ENCODE results near the gene CEMIP2.

CEMIP2 gene

GRCh38 chr9:71744754-71745521, 23.4 kb downstream of the CEMIP2 start:
- no peak for DNase-seq

DNA sequence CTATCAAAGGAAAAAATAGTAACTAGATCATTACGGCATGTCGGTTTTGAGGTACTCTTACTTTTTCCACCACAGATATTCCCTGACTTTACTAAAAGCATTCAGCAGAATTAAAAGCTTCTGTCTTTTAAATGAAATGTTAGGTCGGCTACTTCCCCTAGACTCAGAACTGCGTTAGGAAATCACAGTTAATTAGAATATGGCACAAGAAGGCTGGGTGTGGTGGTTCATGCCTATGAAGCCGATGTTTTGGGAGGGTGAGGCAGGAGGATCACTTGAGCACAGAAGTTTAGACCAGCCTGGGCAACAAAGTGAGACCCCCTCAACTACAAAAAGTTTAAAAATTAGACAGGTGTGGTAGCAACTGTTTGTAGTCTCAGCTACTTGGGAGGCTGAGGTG, 24.4 kb downstream of the CEMIP2 start:
- DNase-seq = no peak

GRCh38 chr9:71743217-71743705, 25.1 kb downstream of the CEMIP2 start:
- no peak for DNase-seq

DNA sequence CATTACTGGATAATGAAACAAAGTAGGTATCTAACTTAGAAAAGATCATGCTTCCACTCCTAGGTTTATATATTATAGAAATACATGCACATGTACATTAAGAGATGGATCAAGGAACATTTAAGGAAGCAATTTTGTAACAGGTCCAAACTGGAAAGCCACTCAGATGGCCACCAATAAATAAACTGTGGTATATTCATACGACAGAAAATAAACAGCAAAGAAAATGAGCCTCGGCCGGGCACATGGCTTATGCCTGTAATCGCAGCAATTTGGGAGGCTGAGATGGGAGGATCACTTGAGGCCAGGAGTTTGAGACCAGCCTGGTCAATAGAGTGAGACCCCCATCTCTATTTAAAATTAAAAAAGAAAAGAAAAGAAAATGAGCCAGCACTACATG, 25.6 kb downstream of the CEMIP2 start:
- DNase-seq = no peak

DNA sequence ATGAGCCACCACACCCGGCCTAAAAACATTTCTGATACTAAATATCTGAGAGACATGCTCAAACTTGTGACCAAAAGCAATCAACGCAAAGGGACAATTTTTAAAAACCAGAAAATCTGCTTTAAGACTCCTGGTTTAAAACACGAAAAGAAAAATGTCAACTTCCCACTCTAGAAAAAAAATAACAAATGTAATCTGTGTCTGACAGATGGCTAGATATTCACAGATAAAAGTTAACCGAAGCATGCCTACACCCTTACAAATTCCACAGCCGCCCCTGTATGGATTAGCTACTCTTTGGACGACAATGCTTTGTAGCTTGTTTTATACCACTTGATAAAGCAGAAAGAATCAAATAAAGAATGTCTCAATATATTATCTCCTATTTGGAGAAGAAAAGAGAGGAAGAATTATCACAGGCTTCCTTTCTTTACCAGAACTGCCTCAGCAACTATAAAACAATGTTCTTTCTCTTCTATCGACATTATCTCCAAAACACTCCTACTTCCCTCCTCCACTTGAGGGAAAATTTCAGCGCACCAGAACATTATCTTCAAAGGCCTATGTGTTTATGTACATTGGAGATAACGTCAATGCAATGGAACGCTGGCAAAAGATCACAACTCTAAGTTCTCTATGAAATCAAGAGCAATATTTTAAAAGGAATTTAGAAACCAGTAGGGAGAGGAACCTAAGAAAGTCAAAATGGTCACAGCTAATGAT, 26.2 kb downstream of the CEMIP2 start:
- DNase-seq = no peak

DNA sequence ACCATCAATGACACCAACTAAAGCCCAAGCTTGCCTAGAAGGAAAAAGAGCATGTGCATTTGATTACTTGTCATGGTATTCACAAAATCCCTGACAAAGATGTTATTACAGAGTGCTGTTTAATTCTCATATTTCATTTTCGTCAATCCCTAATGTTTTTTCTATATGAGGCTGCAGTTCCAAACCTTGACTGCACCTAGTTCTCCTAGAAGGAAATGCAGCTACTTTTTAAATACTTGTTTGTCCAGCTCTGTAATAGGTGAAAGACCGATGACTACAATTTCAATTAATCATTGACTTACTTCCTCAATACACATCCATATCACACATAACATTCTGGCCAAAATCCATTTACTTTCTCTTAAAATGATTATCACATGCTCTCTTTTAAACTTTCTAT, 28.1 kb downstream of the CEMIP2 start:
- no peak for DNase-seq

- DNase-seq = no peak
These were observed 30.9 kb downstream of the CEMIP2 start for GRCh38 chr9:71737455-71737854.

DNA sequence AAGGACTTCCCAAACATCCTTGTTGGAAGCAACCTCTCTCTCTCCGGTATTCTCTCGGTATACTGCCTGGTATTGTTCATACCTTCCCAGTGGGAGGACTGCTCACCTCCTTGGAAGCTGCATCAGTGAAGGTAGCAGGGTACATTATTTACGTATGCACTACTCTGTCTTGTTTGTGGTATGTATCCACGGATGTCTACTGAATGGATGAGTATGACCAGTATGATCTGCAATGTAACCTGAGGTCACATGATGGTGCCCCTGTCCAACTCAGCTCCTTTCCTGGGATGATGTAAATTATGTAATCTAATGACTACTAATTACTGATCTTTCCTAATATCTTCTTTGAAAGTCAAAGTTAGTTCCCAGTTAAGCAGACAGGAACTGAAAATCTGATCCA, 32.1 kb downstream of the CEMIP2 start:
- no peak for DNase-seq

DNA sequence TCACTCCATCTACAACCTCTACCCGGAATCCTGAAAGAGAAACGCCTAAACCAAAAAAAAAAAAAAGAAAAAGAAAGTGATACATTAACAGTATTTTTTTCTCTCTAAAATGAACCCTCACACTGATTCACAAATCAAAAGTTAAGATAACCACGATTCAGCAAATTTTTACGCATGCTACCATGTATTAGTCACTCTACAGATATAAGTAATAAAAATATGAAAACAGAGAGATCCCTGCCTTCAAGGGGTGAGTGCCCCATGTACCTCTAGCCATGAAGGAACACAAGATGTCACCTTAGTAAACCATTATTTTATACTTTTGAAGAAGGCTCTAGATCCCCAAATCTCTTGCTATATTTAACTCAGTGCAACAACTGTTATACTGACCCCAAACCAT, 33.4 kb downstream of the CEMIP2 start:
- no peak for DNase-seq

DNA sequence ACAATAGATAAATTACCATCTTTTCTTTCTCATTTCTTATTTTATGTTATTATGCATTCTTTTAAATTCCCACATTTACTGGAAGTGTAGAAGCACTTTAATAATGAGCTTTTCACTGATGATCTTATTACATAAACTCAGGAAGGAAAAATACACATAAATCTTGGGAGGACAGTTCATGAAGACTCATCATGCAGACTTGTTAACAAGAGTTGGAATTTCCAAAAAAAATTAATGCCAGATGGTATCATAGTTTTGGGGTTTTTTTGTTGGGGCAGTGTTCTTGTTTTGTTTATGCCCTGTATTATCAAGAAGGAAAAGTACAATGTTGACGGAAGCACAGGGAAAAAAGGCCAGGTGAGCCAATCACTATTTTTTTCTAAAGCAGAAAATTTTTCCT, 35.1 kb downstream of the CEMIP2 start:
- DNase-seq = no peak

DNA sequence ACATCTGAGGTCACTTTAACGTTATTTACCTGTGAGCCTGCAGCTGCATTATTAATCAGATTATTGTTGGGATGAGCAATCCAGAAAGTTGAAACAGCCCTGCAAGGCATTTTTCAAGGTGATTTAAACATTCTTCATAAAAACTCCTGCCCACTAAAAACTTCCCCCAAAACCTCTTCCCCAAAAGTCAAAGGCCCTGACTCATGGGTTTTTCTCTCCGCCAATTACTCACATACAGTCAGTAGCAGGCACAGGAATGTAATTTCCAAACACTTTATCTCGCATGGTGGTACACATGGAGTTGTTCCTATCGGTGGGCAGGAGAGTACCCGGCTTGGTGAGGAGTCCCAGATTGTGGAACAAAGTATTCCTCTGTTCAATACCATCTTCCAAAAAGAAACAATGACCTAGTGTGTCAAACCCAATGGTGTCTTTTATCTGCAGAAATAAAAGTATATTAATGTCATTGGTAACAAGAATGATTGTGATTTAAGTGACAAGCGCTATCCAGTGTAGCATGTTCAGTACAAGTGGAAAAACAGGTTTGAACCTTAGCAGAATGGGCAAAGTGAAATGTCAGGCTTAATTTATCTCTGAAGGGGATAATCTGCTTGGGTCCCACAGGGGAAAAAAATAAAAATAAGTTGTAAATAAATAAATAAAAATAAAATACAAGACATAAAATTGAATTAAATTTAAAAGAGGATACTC, 38.3 kb downstream of the CEMIP2 start:
- DNase-seq = no peak

- no peak for DNase-seq
These were observed 41.6 kb downstream of the CEMIP2 start for GRCh38 chr9:71726723-71727122.

DNA sequence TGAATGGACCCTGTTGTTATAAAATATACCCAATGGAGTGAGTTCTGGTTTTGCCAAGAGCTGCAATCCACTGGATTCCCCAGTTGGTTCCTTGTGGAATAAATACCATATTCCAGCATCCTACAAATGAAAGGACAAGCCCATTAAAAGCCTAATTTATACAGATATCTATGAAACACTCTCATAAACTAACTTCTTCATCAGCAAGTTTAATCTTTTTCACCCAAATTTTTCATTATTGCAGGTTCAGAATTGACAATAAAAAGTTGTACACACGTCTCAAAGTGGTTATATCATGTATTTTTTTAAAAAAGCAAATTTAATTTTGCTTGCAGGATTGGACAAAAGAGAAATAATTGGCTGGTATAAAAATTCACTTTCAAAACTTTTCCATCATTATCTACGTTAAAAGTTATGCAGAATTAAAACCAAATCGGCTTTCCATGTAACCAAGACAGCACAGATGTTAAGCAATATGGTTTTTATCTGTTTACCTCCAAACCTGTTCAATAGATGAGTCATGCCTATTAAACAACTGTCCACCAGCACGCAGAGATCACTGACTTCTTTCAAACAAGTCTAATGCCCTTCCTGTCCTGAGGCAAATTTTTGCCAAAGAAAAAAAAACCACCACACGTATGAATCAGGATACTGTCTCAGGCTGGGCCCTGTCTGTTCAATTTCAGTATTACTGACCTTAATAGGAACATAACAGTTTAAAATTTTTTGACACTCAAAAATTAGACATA, 42.5 kb downstream of the CEMIP2 start:
- DNase-seq = no peak

DNA sequence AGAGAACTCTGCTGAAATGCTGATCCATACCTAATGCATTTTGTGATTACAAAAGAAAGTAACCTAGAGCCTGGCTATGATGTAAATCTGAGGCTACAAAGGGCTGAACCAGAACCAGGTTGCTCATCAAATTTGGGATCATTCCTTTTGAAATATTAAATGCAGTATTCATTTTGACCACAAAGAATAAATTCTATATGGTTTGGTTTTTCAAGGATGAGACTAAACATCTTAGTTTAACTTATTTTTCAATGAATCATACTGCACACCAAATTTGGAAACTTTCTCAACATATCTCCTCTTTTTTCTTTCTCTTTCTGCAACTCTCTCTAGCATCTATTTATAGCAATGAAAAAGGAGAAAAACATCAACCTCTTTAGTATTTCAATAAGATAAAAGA, 46.5 kb downstream of the CEMIP2 start:
- DNase-seq = no peak

DNA sequence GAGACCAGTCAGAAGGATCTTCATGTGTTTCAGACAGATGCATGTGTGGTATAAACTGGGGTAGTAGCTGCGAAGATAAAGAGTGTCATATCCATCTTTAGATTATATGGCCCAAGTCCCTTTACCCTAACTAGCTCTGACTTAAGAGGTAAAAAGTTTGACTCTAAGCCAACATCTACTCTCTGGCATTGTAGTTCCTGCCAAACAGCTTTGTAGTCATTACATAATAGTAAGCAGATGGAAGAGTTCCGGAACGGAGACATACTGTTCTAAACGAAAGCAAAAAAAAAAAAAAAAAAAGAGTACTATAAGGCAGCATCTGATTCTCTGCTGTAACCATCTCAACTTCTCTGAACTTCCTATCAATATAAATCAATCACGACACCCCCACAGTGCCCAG, 48.8 kb downstream of the CEMIP2 start:
- DNase-seq = no peak

- DNase-seq = no peak
These were observed 49.2 kb downstream of the CEMIP2 start for GRCh38 chr9:71719088-71719487.

DNA sequence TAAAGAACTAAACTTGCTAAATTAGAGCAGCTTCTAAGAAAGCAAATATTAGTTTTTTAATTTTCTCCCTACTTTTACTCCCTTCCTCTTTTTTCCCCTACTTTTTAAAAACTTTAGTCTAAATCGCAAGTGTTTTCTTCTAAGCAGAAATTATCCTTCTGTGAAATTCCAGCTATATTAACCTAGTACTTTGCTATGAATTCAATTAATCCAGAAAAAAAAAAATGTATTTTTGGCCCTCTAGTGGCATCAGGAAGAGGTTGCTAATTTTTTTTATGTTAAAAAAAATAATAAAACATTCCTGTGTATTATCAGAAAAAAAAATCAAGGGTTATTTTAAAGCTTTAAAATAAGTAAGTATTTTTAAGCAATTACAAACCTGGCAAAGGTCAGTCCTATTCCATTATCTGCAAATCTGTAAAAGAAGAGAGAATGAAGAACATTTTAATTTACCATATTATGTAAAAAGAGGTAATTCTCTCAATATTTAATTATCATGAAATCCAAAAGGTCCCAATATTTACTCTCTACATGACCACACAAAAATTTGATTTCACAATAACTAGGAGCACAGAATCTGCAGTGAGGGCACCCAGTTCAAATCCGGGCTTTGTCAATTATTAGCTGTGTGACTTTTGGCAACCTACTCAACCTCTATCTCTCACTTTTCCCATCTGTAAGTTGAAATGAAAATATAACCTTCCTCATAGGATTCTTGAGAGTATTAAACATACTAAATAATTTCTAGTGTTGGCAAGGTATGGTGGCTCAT, 52.0 kb downstream of the CEMIP2 start:
- no peak for DNase-seq

- DNase-seq = no peak
These were observed 57.5 kb downstream of the CEMIP2 start for GRCh38 chr9:71710856-71711255.

GRCh38 chr9:71710201-71710600, 58.1 kb downstream of the CEMIP2 start:
- DNase-seq = no peak

DNA sequence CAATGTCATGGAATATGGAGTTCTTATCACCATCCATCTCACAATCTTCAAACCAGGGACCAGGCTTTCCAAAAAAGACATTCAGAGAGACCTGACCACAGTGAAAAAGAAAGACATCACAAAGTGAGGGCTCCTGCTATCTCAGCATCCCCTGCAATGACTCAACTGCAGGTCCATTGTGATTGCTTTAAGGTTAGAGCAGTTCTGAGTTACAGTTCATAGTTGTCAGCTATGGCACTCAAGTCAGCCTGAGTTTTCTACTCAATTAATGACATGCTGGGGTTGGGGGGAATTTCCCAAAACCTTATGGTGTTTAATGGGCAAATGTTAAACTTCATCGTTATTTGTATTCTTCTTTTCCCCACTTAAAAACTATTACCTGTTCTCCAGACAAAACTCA, 58.9 kb downstream of the CEMIP2 start:
- no peak for DNase-seq

DNA sequence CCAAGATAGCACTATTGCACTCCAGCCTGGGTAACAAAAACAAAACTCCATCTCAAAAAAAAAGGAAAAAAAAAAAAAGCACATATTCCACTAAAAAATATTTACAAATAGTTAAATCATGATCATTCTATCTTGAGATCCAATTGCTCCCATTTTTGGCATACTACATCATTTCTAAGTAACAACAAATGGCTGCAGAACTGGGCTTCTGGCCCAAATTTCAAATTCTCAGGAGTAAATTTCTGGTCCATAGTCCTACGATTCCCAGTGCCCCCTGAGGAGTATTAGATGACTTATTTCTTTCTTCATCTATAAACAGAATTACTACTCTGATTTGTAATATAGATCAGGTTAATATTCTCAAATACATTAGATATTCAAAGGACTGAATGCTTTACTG, 62.1 kb downstream of the CEMIP2 start:
- DNase-seq = no peak

GRCh38 chr9:71704796-71705195, 63.5 kb downstream of the CEMIP2 start:
- no peak for DNase-seq
